GM12878 (cell line): ENCODE data around the gene MAEL. TPM values are rescaled to one million over a fixed set of nuclear protein-coding genes. Genes with fewer than 3 reads are reported as not detected.

Experiments
- ATAC-seq: fragments of 200-7000 bp; cut with Tn5 transposase; 3 replicates; pipeline ENCODE4 v1.9.1; 2020; ENCODE audit warnings: mild to moderate bottlenecking, moderate library complexity
- BruUV-seq: library from RNA; stranded (reverse); fragments of 400-500 nt; replicated peaks from 2 replicates; lab custom pipeline; 2021; lab: Mats Ljungman, UMichigan
- CTCF ChIA-PET: fragments of 300-600 bp; sonication (Branson Sonifier 250); formaldehyde crosslinking; extraction: SDS; loops from one replicate; lab custom pipeline; 2021; ENCODE audit warnings: inconsistent platforms; lab: Yijun Ruan, JAX
- POLR2A ChIA-PET: fragments of 350-600 bp; formaldehyde crosslinking; extraction: SDS; loops from one replicate; lab custom pipeline; 2021; ENCODE audit warnings: inconsistent platforms; lab: Charles Lee
- RAD21 ChIA-PET: fragments of 300-600 bp; sonication (Branson Sonifier 250); formaldehyde crosslinking; loops from one replicate; lab custom pipeline; 2023; ENCODE audit warnings: antibody characterized with exemption; ENCODE audit not compliant: unreplicated experiment; lab: Charles Lee
- SMC1A ChIA-PET: fragments of 300-600 bp; sonication (Branson Sonifier 250); formaldehyde crosslinking; loops from one replicate; lab custom pipeline; 2023; ENCODE audit not compliant: unreplicated experiment, uncharacterized antibody; lab: Charles Lee
- DNase-seq: peaks from one replicate; pipeline ENCODE4 v3.0.0-alpha.2; 2011; ENCODE audit warnings: low read depth, low spot score
- FAIRE-seq: peaks from 3 replicates; lab custom pipeline; 2011; peaks lifted over from hg19 to GRCh38; lab: Jason Lieb, UNC
- H2AFZ ChIP-seq: 2 replicates; pipeline ENCODE4 v1.6.0; 2011; ENCODE audit warnings: low read depth, low read length, control low read depth; ENCODE audit not compliant: control insufficient read depth
- H3K27ac ChIP-seq: 2 replicates; pipeline ENCODE4 v1.5.1; 2011; ENCODE audit warnings: control low read depth; ENCODE audit not compliant: control insufficient read depth, insufficient read depth
- H3K27me3 ChIP-seq, 2 experiments: replicated peaks in 1 of 2; 2 replicates each; pipeline versions ENCODE4 v1.6.0 to v1.6.1; 2011; ENCODE audit warnings: low read length in 1 of 2; ENCODE audit not compliant: control insufficient read depth in 2 of 2, insufficient read depth in 2 of 2
- H3K36me3 ChIP-seq, 2 experiments: 2 replicates each; pipeline ENCODE4 v1.5.1; 2011; ENCODE audit warnings: low read length in 1 of 2; ENCODE audit not compliant: control insufficient read depth in 2 of 2, insufficient read depth in 2 of 2
- H3K4me1 ChIP-seq: 2 replicates; pipeline ENCODE4 v1.6.1; 2011; ENCODE audit warnings: mild to moderate bottlenecking, low read length, moderate library complexity, mixed read lengths; ENCODE audit not compliant: control insufficient read depth, insufficient read depth
- H3K4me2 ChIP-seq: 2 replicates; pipeline ENCODE4 v1.6.0; 2011; ENCODE audit warnings: control low read depth; ENCODE audit not compliant: control insufficient read depth, insufficient read depth
- H3K4me3 ChIP-seq: fragments of 200-600 bp; sonication (generic); 2 replicates; pipeline ENCODE4 v1.5.1; 2016
- H3K79me2 ChIP-seq: 2 replicates; pipeline ENCODE4 v1.6.0; 2011; ENCODE audit warnings: low read length; ENCODE audit not compliant: control insufficient read depth, insufficient read depth
- H3K9ac ChIP-seq: 2 replicates; pipeline ENCODE4 v1.8.0; 2011; ENCODE audit warnings: low read length, control low read depth, mixed read lengths; ENCODE audit not compliant: control insufficient read depth, insufficient read depth
- H3K9me3 ChIP-seq: replicated peaks from 3 replicates; pipeline ENCODE4 v1.5.1; 2011; ENCODE audit warnings: mild to moderate bottlenecking, low read length; ENCODE audit not compliant: control insufficient read depth, insufficient read depth
- H4K20me1 ChIP-seq: 2 replicates; pipeline ENCODE4 v1.6.0; 2011; ENCODE audit not compliant: control insufficient read depth, insufficient read depth
- ATF7 ChIP-seq: fragments of 450-650 bp; IDR thresholded peaks from 2 replicates; pipeline ENCODE4 v1.6.1; 2016; ENCODE audit warnings: low read depth, mild to moderate bottlenecking
- CEBPZ ChIP-seq: fragments of 150-350 bp; IDR thresholded peaks from 2 replicates; pipeline ENCODE4 v1.6.1; 2016; ENCODE audit warnings: low read depth, low read length
- EP300 ChIP-seq, 2 experiments: fragments of 150-350 bp in 1 of 2; IDR thresholded peaks; 2 replicates each; pipeline ENCODE4 v1.6.1; 2011 to 2012; ENCODE audit warnings: low read depth in 2 of 2, low read length in 2 of 2, borderline replicate concordance in 1 of 2, improper control_type of control experiment in 1 of 2, inconsistent platforms in 1 of 2; ENCODE audit not compliant: control insufficient read depth in 1 of 2
- IRF5 ChIP-seq: fragments of 450-650 bp; IDR thresholded peaks from 2 replicates; pipeline ENCODE4 v1.6.1; 2017; ENCODE audit warnings: borderline replicate concordance
- PBX3 ChIP-seq: IDR thresholded peaks from 2 replicates; pipeline ENCODE4 v1.6.1; 2011; ENCODE audit warnings: mild to moderate bottlenecking, low read depth, low read length, moderate library complexity; ENCODE audit not compliant: insufficient replicate concordance
- RB1 ChIP-seq: fragments of 450-650 bp; formaldehyde crosslinking; IDR thresholded peaks from 2 replicates; pipeline ENCODE4 v1.6.1; 2017; ENCODE audit warnings: mild to moderate bottlenecking, borderline replicate concordance
- RELA ChIP-seq: fragments of 450-650 bp; IDR thresholded peaks from 2 replicates; pipeline ENCODE4 v1.8.0; 2014; ENCODE audit warnings: borderline replicate concordance; ENCODE audit not compliant: partially characterized antibody
- RELB ChIP-seq: fragments of 450-650 bp; IDR thresholded peaks from 2 replicates; pipeline ENCODE4 v1.6.1; 2017; ENCODE audit warnings: low read depth, mild to moderate bottlenecking, moderate library complexity
- SREBF1 ChIP-seq: IDR thresholded peaks from 2 replicates; pipeline ENCODE4 v1.6.1; 2012; ENCODE audit warnings: mild to moderate bottlenecking, low read length
- SREBF2 ChIP-seq: IDR thresholded peaks from 2 replicates; pipeline ENCODE4 v1.6.1; 2012; ENCODE audit warnings: mild to moderate bottlenecking, low read length
- SRF ChIP-seq, 2 experiments: IDR thresholded peaks; 2 replicates each; pipeline ENCODE4 v1.6.1; 2011; ENCODE audit warnings: low read depth in 2 of 2, low read length in 2 of 2, mild to moderate bottlenecking in 1 of 2, moderate library complexity in 1 of 2
- WGBS: methylation state at CpG from one replicate; pipeline ENCODE4 v1.1.6; 2016; ENCODE audit warnings: low lambda C conversion rate; ENCODE audit not compliant: insufficient replicate concordance, insufficient coverage; ENCODE audit errors: missing lambda C conversion rate; 5-methylcytosine and 5-hydroxymethylcytosine counted together
- in situ Hi-C: fragments of 300-500 bp; cut with MboI; formaldehyde crosslinking; loops from 9 replicates; pipeline ENCODE4 v1.14.3; 2018; ENCODE audit warnings: mixed read lengths
- intact Hi-C: fragments of 100-400 bp; cut with micrococcal nuclease; formaldehyde crosslinking; loops from one replicate; pipeline ENCODE4 v1.14.2; 2022; ENCODE audit not compliant: unreplicated experiment
- polyA plus RNA-seq, 11 experiments: library from polyadenylated mRNA; depleted of rRNA in 4 of 11; unstranded in 6 of 11; stranded (reverse) in 5 of 11; fragments of >200 nt; fragmentation: Nextera tagmentation in 4 of 11; fragmentation: Illumina TruSeq in 1 of 11; extraction: Ambion mirVana in 4 of 11; extraction: Trizol in 1 of 11; gene quantifications; 1 replicate in 1 of 11; 2 replicates in 10 of 11; pipeline versions ENCODE4 v1.2.1 to v1.2.3, GENCODE V29; 2011 to 2016; ENCODE audit warnings: inconsistent platforms in 2 of 11, missing spikeins in 2 of 11, low read depth in 1 of 11
- total RNA-seq, 4 experiments: library from RNA; depleted of rRNA in 3 of 4; stranded (reverse); fragments of >200 nt in 3 of 4; fragmentation: Illumina TruSeq in 1 of 4; extraction: Trizol in 1 of 4; gene quantifications; 2 replicates each; pipeline versions ENCODE4 v1.2.1 to v1.2.3, GENCODE V29; 2013 to 2021

Gene MAEL
- total and polyA plus RNA-seq, 10 of the 15 experiments (the other 5 are each of a cell fraction or from before 2014, with no cell fraction given) = 0.10 to 0.43 (median 0.24) TPM; not detected in 2

- no peak for TF ChIP-seq CEBPZ
Observed at GRCh38 chr1:166950156-166950555, 38.9 kb upstream of the MAEL start (continued).

GRCh38 chr1:166951050-166951449 is 38.0 kb upstream of the MAEL start:
- FAIRE-seq = no peak
- in situ Hi-C loops = no loop called here
- H3K79me2 ChIP-seq = no peaks in the 10 kb centered on the region
- BruUV-seq = no TSS peak
- peaks cover 0 to 2% of the 10 kb centered on the region in 2 experiments; a peak in 1 of 4 replicates for H3K27me3 ChIP-seq
- RAD21 ChIA-PET = no interaction called here
- 50% methylated on average over 2 of the region's 2 CpGs for WGBS
- intact Hi-C loops = no loop called here
- no peak for ATAC-seq
- H3K27ac ChIP-seq = no peak overlapping the region
- CTCF ChIA-PET = no interaction called here
- H3K4me2 ChIP-seq = no peak overlapping the region
- H3K4me3 ChIP-seq = no peak overlapping the region
- H2AFZ ChIP-seq = no peak overlapping the region
- H3K36me3 ChIP-seq = no peaks in the 10 kb centered on the region
- POLR2A ChIA-PET = no interaction called here
- SMC1A ChIA-PET = no interaction called here
- no peaks in the 10 kb centered on the region for H3K4me1 ChIP-seq
- H3K9ac ChIP-seq = no peak overlapping the region
- no peak for DNase-seq
- no peaks in the 10 kb centered on the region for H3K9me3 ChIP-seq
- no peaks in the 10 kb centered on the region for H4K20me1 ChIP-seq
- TF ChIP-seq IRF5 (no peak), SRF (IDR thresholded peaks at IDR 0.05; ENCODE audit: low read depth in 2 of 2, low read length in 2 of 2) (no peak), CEBPZ (no peak), RB1 (no peak), ATF7 (no peak), SREBF1 (no peak), EP300 (IDR thresholded peaks at IDR 0.05; ENCODE audit: borderline replicate concordance in 1 of 2, control insufficient read depth in 1 of 2, low read depth in 2 of 2, low read length in 2 of 2) (no peak), RELA (no peak), SREBF2 (no peak), PBX3 (no peak), RELB (no peak)
